Activated T-helper 1 cell treated with anti-CD3 and anti-CD28 coated beads, Interleukin-12 subunit alpha, Interleukin-12 subunit beta, Interleukin-2, Interleukin-4 antibody, amounts not matched to agents 30 ng/mL and 10 ng/mL and 1 ng/mL, durations not matched to agents 14 hours and 24 hours and 36 hours (primary cell): ENCODE data around the gene CASKIN1. TPM values are rescaled to one million over a fixed set of nuclear protein-coding genes. Genes with fewer than 3 reads are reported as not detected.

Experiments
- DNase-seq: peaks from one replicate; pipeline ENCODE4 v3.0.0; 2021; ENCODE audit warnings: low spot score
- H3K27ac Mint-ChIP-seq: one replicate; pipeline ENCODE4 v1.8.0; 2021; ENCODE audit warnings: mild to moderate bottlenecking, mixed read lengths
- H3K27me3 Mint-ChIP-seq: one replicate; pipeline ENCODE4 v1.8.0; 2022; ENCODE audit warnings: mild to moderate bottlenecking, moderate library complexity, mixed read lengths; ENCODE audit not compliant: insufficient read depth
- H3K36me3 Mint-ChIP-seq: one replicate; pipeline ENCODE4 v1.8.0; 2021; ENCODE audit warnings: low read depth, mixed read lengths
- H3K4me1 Mint-ChIP-seq: one replicate; pipeline ENCODE4 v1.8.0; 2021; ENCODE audit warnings: low read depth, mixed read lengths
- H3K4me3 Mint-ChIP-seq: one replicate; pipeline ENCODE4 v1.8.0; 2021; ENCODE audit warnings: mild to moderate bottlenecking, moderate library complexity, mixed read lengths
- H3K9me3 Mint-ChIP-seq: one replicate; pipeline ENCODE4 v1.8.0; 2021; ENCODE audit warnings: mixed read lengths
- intact Hi-C: fragments of 100-400 bp; cut with micrococcal nuclease; formaldehyde crosslinking; loops from one replicate; pipeline ENCODE4 v1.15.1; 2024
- total RNA-seq: library from RNA; stranded (reverse); gene quantifications from 2 replicates; pipeline ENCODE4 v1.2.3, GENCODE V29; 2022

Gene CASKIN1
- total RNA-seq, 1 donor from 2014 or later = 1.0 TPM

DNA sequence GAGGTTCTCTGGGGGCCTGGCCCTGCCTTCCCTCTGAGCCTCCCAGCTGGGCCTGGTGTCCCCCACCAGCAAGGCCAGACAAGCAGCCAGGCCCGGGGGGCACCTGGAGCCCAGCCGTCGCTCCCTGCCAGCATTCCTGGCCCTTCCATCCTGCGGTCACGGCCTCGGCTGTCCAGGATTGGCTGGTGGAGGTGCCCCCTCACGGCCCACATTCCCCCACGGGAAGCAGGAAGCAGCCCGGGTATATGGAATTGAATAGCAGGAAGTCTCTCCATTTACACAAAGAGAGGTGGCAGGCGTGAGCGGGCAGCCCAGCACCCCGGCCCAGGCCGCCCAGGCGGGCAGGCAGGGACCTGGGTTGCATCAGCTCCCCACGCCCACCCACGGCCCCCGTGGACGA is 26.3 kb downstream of the CASKIN1 start:
- no peak for DNase-seq
- H3K4me3 Mint-ChIP-seq = no peak overlapping the region
- H3K4me1 Mint-ChIP-seq = no peaks in the 10 kb centered on the region
- H3K36me3 Mint-ChIP-seq = peaks cover 9% of the 10 kb centered on the region
- H3K27ac Mint-ChIP-seq = no peak overlapping the region
- no peaks in the 10 kb centered on the region for H3K9me3 Mint-ChIP-seq
- no peaks in the 10 kb centered on the region for H3K27me3 Mint-ChIP-seq
- intact Hi-C loops = no loop called here

GRCh38 chr16:2167068-2167638 is 29.3 kb downstream of the CASKIN1 start:
- no peaks in the 10 kb centered on the region for H3K4me1 Mint-ChIP-seq
- peaks cover 5% of the 10 kb centered on the region for H3K36me3 Mint-ChIP-seq
- intact Hi-C loops = no loop called here

DNA sequence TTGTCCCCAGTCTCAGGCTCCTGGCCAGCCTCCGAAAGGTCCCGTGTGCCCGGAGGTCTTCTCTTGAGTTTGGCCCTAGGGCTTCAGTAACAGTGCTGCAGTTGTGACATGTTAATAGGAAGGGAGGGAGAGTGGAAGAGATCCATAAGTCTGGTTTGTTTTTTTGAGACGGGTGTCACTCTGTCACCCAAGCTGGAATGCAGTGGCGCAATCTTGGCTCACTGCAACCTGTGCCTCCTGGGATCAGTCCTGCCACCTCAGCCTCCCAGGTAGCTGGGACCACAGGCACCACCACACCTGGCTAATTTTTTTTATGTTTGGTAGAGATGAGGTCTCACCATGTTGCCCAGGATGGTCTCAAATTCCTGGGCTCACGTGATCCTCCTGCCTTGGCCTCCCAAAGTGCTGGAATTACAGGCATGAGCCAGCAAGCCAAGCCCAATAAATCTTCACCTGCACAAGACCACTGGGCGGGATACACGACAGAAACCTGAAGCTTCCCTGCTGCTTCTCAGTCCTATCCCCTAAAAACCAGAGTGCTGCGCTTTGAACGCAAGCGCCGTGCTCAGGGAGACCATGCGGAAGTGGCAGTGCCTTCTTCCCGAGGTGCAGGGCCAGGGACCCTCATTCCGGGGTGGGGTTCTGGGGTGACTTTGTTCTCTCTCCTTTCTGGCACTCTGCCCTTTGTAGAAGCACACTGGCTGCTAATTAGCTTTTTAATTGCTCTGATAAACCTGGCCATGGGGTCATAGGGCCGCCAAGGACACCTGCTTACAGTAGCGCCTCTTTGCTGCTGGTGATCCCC is 29.9 kb downstream of the CASKIN1 start:
- DNase-seq = no peak
- H3K4me1 Mint-ChIP-seq = no peaks in the 10 kb centered on the region
- intact Hi-C loops = no loop called here
- H3K4me3 Mint-ChIP-seq = no peak overlapping the region
- H3K27me3 Mint-ChIP-seq = no peaks in the 10 kb centered on the region
- H3K9me3 Mint-ChIP-seq = no peaks in the 10 kb centered on the region
- peak overlapping the region; percentile 23 for H3K27ac Mint-ChIP-seq
- H3K36me3 Mint-ChIP-seq = peaks cover 5% of the 10 kb centered on the region

More at GRCh38 chr16:2167068-2167638, 29.3 kb downstream of the CASKIN1 start:
- DNase-seq = no peak
- peak overlapping the region; percentile 23 for H3K27ac Mint-ChIP-seq
- no peak overlapping the region for H3K4me3 Mint-ChIP-seq
- no peaks in the 10 kb centered on the region for H3K27me3 Mint-ChIP-seq
- no peaks in the 10 kb centered on the region for H3K9me3 Mint-ChIP-seq

GRCh38 chr16:2165861-2166260 is 30.5 kb downstream of the CASKIN1 start:
- Mint-ChIP-seq H3K27me3 (no peaks in the 10 kb centered on the region), H3K4me3 (no peak overlapping the region), H3K36me3 (peaks cover 5% of the 10 kb centered on the region), H3K4me1 (no peaks in the 10 kb centered on the region), H3K9me3 (no peaks in the 10 kb centered on the region), H3K27ac (no peak overlapping the region)
- DNase-seq = no peak
- intact Hi-C loops = no loop called here

DNA sequence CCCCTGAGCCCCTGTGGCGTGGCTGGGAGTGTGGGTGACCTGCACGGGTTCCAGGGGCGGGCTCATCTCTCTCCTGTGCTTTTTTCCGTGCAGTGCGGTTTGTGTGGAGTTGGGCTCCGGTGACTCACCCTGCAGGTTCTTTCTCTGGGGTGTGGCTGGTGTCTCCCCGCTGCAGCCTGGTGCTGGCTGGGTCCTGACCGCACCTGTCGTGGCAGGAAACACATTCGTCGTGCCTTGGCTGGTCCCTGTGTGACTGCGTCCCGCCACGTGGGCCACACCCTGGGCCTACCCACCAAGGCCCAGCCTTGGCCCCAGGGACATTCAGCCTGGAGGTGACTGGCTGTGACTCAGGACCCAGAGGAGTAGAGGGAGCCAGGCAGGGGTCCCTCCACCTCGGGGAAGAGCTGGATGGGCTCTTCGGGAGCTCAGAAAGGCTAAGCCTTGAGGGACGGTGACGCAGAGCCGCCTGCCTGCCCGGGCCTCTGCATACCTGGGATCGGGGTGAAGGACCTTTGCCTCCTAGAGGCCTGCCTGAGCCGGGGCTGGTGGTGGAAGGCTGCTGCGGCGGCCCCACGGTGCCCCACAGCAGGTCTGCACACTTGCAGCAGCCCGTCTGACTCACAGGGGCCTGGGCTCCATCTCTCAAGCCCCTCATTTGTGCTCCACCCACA is 33.1 kb downstream of the CASKIN1 start:
- Mint-ChIP-seq H3K36me3 (peaks cover 5% of the 10 kb centered on the region), H3K9me3 (no peaks in the 10 kb centered on the region), H3K4me1 (no peaks in the 10 kb centered on the region), H3K27ac (no peak overlapping the region), H3K27me3 (no peaks in the 10 kb centered on the region), H3K4me3 (no peak overlapping the region)
- intact Hi-C loops = no loop called here
- DNase-seq = no peak

- no peaks in the 10 kb centered on the region for H3K27me3 Mint-ChIP-seq
- no peak overlapping the region for H3K27ac Mint-ChIP-seq
- no peak for DNase-seq
- H3K9me3 Mint-ChIP-seq = no peaks in the 10 kb centered on the region
- intact Hi-C loops = no loop called here
- no peaks in the 10 kb centered on the region for H3K4me1 Mint-ChIP-seq
- H3K4me3 Mint-ChIP-seq = no peak overlapping the region
- H3K36me3 Mint-ChIP-seq = peaks cover 5% of the 10 kb centered on the region
Measured at GRCh38 chr16:2162676-2163118, 33.7 kb downstream of the CASKIN1 start.

GRCh38 chr16:2161911-2162310 is 34.5 kb downstream of the CASKIN1 start:
- Mint-ChIP-seq H3K4me1 (peaks cover 5% of the 10 kb centered on the region), H3K27me3 (no peaks in the 10 kb centered on the region), H3K27ac (no peak overlapping the region), H3K36me3 (peaks cover 5% of the 10 kb centered on the region), H3K9me3 (no peaks in the 10 kb centered on the region), H3K4me3 (no peak overlapping the region)
- no peak for DNase-seq
- intact Hi-C loops = no loop called here

GRCh38 chr16:2160915-2161551 is 35.4 kb downstream of the CASKIN1 start:
- Mint-ChIP-seq H3K27me3 (no peaks in the 10 kb centered on the region), H3K27ac (no peak overlapping the region), H3K4me1 (peaks cover 14% of the 10 kb centered on the region)

GRCh38 chr16:2159175-2159838 is 37.1 kb downstream of the CASKIN1 start:
- no peak for DNase-seq
- intact Hi-C loops = loop anchor here (5.0 kb wide), 2 partner anchors 547 to 1522 kb away; partner anchors contain the start of genes CRAMP1, IFT140 and METTL26
- Mint-ChIP-seq H3K27me3 (no peaks in the 10 kb centered on the region), H3K4me3 (no peak overlapping the region), H3K9me3 (no peaks in the 10 kb centered on the region), H3K4me1 (peaks cover 15% of the 10 kb centered on the region), H3K27ac (peak overlapping the region; percentile 12), H3K36me3 (peaks cover 15% of the 10 kb centered on the region)

More at GRCh38 chr16:2160915-2161551, 35.4 kb downstream of the CASKIN1 start:
- Mint-ChIP-seq H3K36me3 (peaks cover 7% of the 10 kb centered on the region), H3K4me3 (no peak overlapping the region), H3K9me3 (no peaks in the 10 kb centered on the region)
- DNase-seq = no peak
- intact Hi-C loops = no loop called here

- H3K27me3 Mint-ChIP-seq = no peaks in the 10 kb centered on the region
- intact Hi-C loops = loop anchor here (5.0 kb wide), 2 partner anchors 546 to 1521 kb away; partner anchors contain the start of genes CRAMP1, IFT140 and METTL26
- peaks cover 24% of the 10 kb centered on the region for H3K36me3 Mint-ChIP-seq
- no peak overlapping the region for H3K4me3 Mint-ChIP-seq
- no peak for DNase-seq
- H3K9me3 Mint-ChIP-seq = no peaks in the 10 kb centered on the region
- H3K4me1 Mint-ChIP-seq = peaks cover 20% of the 10 kb centered on the region
- H3K27ac Mint-ChIP-seq = no peak overlapping the region
Measured at GRCh38 chr16:2158262-2158638, 38.2 kb downstream of the CASKIN1 start.

DNA sequence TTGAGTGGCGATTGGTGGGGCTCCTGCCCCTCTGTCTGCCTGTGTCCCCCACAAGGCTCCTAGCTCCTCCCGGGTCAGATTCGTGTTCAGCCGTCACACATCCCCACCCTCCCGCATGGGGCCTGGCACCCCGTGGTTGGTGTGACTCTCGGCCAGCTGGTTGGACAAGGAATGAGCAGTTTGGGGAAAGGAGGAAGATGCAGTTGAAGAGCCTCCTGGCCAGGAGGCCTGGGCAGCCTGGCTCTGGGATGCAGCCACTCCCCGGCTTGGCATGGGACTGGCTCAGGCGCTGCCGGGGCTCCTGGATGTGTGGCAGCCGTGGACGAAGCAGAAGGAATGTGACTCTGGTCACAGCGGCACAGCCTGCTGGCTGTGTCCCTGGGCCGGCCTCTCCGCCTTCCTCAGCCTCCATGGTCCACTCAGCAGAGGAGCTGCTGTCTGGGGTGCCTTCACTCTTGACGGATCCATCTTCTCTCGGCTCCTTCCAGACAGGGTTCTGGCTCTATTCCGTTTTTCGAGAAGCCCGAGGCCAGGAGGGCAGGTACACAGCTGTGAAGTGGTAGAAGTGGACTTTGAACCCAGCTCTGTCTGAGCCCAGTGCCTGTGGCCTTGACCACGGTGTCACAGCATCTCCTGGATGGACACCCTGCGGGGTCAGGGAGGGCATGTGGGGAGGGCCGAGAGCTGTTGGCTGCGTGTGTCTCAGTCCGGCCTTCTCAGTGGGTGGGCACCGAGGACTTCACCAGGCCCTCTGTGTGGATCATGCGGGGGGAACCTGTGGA is 38.7 kb downstream of the CASKIN1 start:
- Mint-ChIP-seq H3K27ac (peak overlapping the region; percentile 14), H3K4me1 (peaks cover 20% of the 10 kb centered on the region), H3K4me3 (peak overlapping the region; percentile 99), H3K27me3 (no peaks in the 10 kb centered on the region), H3K9me3 (no peaks in the 10 kb centered on the region), H3K36me3 (peaks cover 24% of the 10 kb centered on the region)
- intact Hi-C loops = loop anchor here (5.0 kb wide), 2 partner anchors 545 to 1520 kb away; partner anchors contain the start of genes CRAMP1, IFT140 and METTL26
- no peak for DNase-seq
